Ecto neural progenitor cell (in vitro differentiated cells): ENCODE data around the gene C11orf54.

ENCODE experiments used
- DNase-seq: peaks from one replicate; pipeline ENCODE4 v3.0.0-alpha.2; 2018; ENCODE audit warnings: low spot score

C11orf54 gene

DNA sequence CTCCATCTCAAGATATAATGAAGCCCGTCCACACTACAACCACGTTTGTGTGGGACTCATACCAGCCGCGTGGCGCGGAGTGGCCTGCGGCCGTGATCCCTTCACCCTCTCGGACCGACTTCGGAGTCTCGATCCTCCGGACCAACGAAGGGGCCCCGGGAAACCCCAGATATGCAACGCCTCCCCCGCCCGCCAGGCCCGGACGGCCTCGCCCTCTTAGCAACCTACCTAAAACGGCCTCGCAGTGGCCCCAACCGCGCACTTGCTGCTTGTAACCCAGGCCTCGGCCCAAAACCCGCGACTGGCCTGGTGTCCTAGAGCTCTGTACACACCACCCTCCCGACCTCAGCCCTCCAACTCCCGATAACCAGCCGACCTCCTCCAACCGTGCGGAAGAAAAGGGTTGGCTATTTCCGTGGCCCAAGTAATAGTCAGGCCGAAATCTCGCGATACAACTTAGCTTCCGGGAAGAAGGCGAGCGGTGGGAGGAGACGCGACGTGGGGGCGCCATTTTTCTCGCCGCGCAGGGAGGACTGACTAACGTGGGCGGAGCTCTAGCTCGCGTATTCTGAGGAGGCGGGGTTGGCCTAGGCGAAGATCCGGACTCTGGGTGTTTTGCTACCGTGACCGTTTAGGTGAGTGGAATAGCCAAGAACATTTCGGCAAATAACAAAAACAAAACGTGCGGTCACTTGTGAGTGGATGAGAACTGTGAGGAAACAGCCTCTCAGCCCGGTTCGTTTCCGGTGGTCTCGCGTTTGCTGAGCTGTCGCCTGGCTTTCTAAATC is at the start of gene C11orf54, which contains the start of gene TAF1D:
Gene C11orf54, plus strand, starts transcription at position 579 of the 788 bp plus-strand sequence. CDS start 5,722 bp downstream, outside the sequence.
Gene TAF1D, minus strand, starts transcription at position 402 of the 788 bp plus-strand sequence. CDS start 2,191 bp downstream, outside the sequence.
- peak; percentile 96 for DNase-seq

GRCh38 chr11:93694109-93694508 is 47.4 kb upstream of the C11orf54 start:
- DNase-seq = no peak

DNA sequence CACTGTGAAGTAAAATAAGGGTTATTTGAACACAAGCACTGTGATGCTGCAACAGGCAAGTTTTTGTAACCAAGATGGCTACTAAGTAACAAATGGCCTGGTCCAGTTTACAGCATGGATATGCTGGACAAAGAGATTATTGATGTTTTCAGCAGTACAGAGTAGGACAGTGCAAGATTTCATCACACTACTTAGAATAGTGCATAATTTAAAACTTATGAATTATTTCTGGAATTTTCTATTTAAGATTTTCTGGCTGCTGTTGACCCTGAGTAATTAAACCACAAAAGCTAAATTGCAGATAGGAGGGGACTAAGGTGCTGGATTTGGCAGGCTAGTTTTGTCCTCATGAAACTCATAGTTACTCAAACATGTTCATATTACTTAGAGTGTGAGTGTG is 46.9 kb upstream of the C11orf54 start:
- no peak for DNase-seq

DNA sequence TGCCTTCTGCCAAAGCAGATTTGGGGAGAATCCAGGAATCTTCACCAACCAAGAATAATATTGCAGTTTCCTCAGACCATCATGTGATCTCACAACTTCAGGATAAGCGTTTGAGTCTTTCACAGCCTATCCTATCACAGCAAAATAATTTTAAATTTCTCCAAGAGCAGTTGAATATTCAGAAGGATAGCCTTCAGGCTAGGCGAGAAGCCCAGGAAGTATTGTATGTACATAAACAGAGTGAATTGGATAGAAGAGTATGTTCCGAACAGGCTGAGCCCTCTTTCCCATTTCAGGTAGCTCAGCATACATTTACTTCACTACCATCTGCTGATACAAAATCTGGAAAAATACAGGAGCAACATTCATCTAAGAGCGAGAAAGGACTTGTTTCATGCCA is 43.9 kb upstream of the C11orf54 start:
- no peak for DNase-seq

- DNase-seq = no peak
These were observed 40.6 kb upstream of the C11orf54 start for GRCh38 chr11:93700830-93701229.

- no peak for DNase-seq
These were observed 37.2 kb upstream of the C11orf54 start for GRCh38 chr11:93704237-93704636.

GRCh38 chr11:93710239-93710638 is 31.2 kb upstream of the C11orf54 start:
- no peak for DNase-seq

GRCh38 chr11:93712678-93713077 is 28.8 kb upstream of the C11orf54 start:
- DNase-seq = no peak

GRCh38 chr11:93715797-93716396 is 25.6 kb upstream of the C11orf54 start:
- no peak for DNase-seq

- no peak for DNase-seq
These were observed 24.0 kb upstream of the C11orf54 start for GRCh38 chr11:93717501-93717900.

- DNase-seq = no peak
These were observed 23.4 kb upstream of the C11orf54 start for GRCh38 chr11:93718057-93718563.

GRCh38 chr11:93719310-93719709 is 22.2 kb upstream of the C11orf54 start:
- no peak for DNase-seq

- DNase-seq = no peak
These were observed 20.9 kb upstream of the C11orf54 start for GRCh38 chr11:93720522-93720921.

DNA sequence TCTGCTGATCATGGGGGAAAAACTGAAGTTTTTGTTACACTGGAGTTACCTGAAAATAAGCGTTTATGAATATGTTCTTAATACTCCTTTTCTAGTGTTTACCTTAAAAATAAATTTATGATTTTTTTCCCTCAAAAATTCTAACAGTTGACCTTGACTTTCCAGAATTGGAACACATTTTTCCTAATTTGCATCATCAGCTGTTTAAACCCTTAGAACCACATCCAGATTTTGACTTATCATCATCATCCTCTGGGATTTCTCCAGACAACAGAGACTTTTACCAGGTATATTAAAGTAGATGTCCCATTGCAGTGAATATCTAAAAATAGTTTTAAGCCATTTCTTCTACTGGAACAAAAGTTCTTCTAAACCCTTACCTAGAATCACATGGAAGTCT is 17.4 kb upstream of the C11orf54 start:
- DNase-seq = no peak

- no peak for DNase-seq
These were observed 13.3 kb upstream of the C11orf54 start for GRCh38 chr11:93727985-93728791.

GRCh38 chr11:93728792-93729128 is 12.7 kb upstream of the C11orf54 start:
- no peak for DNase-seq

DNA sequence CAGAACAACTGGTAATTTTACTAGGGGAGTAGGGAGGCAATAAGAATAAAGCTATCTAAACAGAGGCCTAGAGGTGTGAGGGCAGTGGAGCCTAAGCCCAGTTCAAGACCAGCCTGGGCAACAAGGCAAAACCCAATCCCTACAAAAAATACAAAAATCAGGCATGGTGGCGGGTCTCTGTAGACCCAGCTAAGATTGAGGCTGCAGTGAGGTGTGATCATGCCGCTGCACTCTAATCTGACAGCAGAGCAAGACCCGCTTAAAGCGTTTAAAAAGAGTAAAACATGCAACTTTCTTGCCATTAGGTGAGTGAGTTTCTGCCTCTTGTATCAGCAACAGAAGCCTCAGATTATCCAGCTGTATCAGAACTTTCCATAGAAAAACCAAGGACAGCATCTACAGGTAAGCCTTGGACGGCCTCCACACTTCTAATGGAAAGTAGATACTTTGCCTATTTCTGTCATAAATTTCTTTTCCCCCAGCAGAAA is 12.3 kb upstream of the C11orf54 start:
- no peak for DNase-seq

DNA sequence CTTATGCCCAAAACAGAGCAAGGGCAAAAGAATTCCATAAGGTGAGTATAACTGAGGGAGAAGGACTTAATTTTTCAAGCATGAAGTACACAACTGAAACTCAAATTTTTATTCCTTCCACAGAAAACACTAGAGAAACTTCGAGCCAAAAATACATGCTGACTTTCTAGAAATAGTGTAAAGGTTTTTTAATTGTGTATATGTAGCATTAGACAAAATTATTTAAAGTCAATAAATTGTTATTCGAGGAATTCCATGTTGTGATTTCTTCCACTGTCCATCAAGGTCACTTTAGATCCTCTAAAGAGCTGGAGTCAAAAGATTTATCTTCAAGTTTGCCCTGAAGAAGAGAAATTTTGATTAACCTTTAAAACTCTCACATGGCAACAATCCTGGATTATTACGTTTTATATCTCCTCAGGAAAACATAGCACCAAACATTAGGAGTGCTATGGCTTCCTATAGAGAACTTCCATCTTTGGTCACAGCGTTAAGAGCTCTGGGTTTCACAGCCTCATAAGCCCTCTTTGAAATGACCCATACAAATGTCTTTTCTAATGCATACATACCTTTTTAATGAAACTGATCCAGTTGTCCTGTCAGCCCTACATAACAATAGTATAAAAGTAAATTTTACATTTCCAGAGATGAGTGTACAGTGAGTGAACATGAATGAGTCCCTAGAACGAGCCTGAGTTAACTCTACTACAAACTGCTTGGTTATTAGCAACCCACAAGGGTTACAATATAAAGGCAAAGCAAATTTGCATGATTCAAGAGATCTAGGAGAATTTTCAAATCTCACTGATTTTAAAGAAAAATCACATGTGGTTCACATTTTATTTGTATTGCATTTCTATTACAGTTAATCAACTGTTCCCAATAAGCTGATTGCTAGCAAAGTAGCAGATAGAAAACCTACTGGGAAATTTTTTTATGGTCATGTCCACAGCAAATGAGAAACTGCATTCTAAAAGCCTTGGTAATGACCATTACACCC is 11.1 kb upstream of the C11orf54 start:
- no peak for DNase-seq

- no peak for DNase-seq
These were observed 9.1 kb upstream of the C11orf54 start for GRCh38 chr11:93732237-93732892.

- no peak for DNase-seq
These were observed 8.0 kb upstream of the C11orf54 start for GRCh38 chr11:93733474-93733873.
